Adrenal gland (tissue), 5 donors: ENCODE results near the gene COPE.

Source experiments
- CTCF ChIP-seq, 6 experiments: fragments of 450-650 bp in 4 of 6; fragments of 200-600 bp in 2 of 6; sonication (generic) in 1 of 6; IDR thresholded peaks; 1 replicate in 5 of 6; 2 replicates in 1 of 6; pipeline versions ENCODE4 v1.5.1 to v1.8.0; 2016 to 2021; ENCODE audit warnings: antibody characterized with exemption in 6 of 6, mild to moderate bottlenecking in 2 of 6, moderate library complexity in 1 of 6
- POLR2A ChIP-seq, 2 donors: fragments of 450-650 bp; IDR thresholded peaks; one replicate each; pipeline ENCODE4 v1.6.1; 2017; ENCODE audit warnings: antibody characterized with exemption in 2 of 2, mild to moderate bottlenecking in 2 of 2, moderate library complexity in 1 of 2
- donor health status: DM: no; HTN: no; CAD: no.

DNA sequence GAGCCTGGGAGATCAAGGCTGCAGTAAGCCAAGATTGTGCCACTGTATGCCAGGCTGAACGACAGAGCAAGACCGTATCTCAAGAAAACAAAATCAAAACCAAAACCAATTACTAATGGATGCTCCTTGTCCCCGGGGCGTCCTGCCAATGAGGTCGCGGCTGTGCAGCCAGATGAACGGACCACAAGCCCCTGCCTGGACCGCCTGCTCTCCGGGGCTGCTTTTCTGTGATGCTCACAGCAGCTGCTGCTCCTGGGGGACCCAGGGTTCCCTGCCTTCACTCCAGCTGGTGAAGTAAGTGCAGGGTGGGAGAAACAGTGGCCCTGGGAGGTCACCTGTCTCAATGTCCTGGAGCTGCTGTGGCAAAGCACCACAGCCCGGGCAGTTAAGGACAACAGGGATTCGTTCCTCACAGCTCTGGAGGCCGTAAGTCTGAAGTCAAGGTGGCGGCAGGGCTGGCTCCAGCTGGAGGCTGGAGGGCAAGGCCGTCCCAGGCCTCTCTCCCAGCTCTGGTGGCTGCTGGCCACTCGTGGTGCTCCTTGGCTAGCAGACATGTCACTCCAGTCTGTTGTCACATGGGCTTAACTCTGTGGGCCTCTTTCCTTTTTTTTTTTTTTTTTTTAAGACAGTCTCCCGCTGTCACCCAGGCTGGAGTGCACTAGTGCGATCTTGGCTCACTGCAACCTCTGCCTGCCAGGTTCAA lies 10.1 kb downstream of the COPE start:
- no peak for TF ChIP-seq CTCF (IDR thresholded peaks at IDR 0.05)
- no peak for TF ChIP-seq POLR2A (IDR thresholded peaks at IDR 0.05)
